Measurements from ENCODE around the gene SCML2.

Gene SCML2

GRCh38 chrX:18354369-18355223 lies at the start of gene SCML2:
TSS of gene SCML2 (minus strand) at chrX:18354688. CDS start at chrX:18334071, 20,617 bp downstream.
- H3K9me3 ChIP-seq (ENCODE audit: control insufficient read depth, insufficient read depth, low read length) = no peaks in the 10 kb centered on the region
- H3K79me2 ChIP-seq (ENCODE audit: control insufficient read depth, low read length) = no peaks in the 10 kb centered on the region
- H4K20me1 ChIP-seq (ENCODE audit: control insufficient read depth, insufficient read depth, low read depth, low read length) = no peaks in the 10 kb centered on the region
- no peaks in the 10 kb centered on the region for H3K36me3 ChIP-seq (ENCODE audit: control insufficient read depth, low read length)
- no peaks in the 10 kb centered on the region for H3K27me3 ChIP-seq (ENCODE audit: control insufficient read depth, low read length)
- H3K4me3 ChIP-seq (ENCODE audit: low read length) = no peak within 1 kb of the TSS
- no peaks in the 10 kb centered on the region for H3K4me1 ChIP-seq (ENCODE audit: control insufficient read depth, low read length)
- H3K9me2 ChIP-seq (replicated peaks; ENCODE audit: control insufficient read depth, low read length) = no peaks in the 10 kb centered on the region
- H3F3A ChIP-seq (ENCODE audit: control insufficient read depth, insufficient read depth) = no peaks in the 10 kb centered on the region
- no peak for TF ChIP-seq EZH2phosphoT487 (IDR thresholded peaks at IDR 0.05; ENCODE audit: borderline replicate concordance, low read length)
- TF ChIP-seq CTCF (IDR thresholded peaks at IDR 0.05; ENCODE audit: low read depth, low read length, poor library complexity, severe bottlenecking) = no peak
- H3K27ac ChIP-seq (ENCODE audit: low read depth, low read length) = no peak within 1 kb of the TSS
- no peak within 1 kb of the TSS for H3K4me2 ChIP-seq (ENCODE audit: low read length)

GRCh38 chrX:18401848-18402213 lies 47.3 kb upstream of the SCML2 start:
- Histone ChIP-seq H3K36me3 (ENCODE audit: control insufficient read depth, low read length) (no peaks in the 10 kb centered on the region), H3K79me2 (ENCODE audit: control insufficient read depth, low read length) (no peaks in the 10 kb centered on the region)

GRCh38 chrX:18394477-18394876 lies 40.0 kb upstream of the SCML2 start:
- no peaks in the 10 kb centered on the region for H3K79me2 ChIP-seq (ENCODE audit: control insufficient read depth, low read length)
- H3K4me3 ChIP-seq (ENCODE audit: low read length) = no peak overlapping the region

More at GRCh38 chrX:18401848-18402213, 47.3 kb upstream of the SCML2 start:
- Histone ChIP-seq H3K9me2 (replicated peaks; ENCODE audit: control insufficient read depth, low read length) (no peaks in the 10 kb centered on the region), H3K27ac (ENCODE audit: low read depth, low read length) (no peak overlapping the region), H3K4me1 (ENCODE audit: control insufficient read depth, low read length) (no peaks in the 10 kb centered on the region), H3K27me3 (ENCODE audit: control insufficient read depth, low read length) (no peaks in the 10 kb centered on the region), H3K4me2 (ENCODE audit: low read length) (no peak overlapping the region), H3K4me3 (ENCODE audit: low read length) (no peak overlapping the region), H3F3A (ENCODE audit: control insufficient read depth, insufficient read depth) (no peaks in the 10 kb centered on the region), H4K20me1 (ENCODE audit: control insufficient read depth, insufficient read depth, low read depth, low read length) (no peaks in the 10 kb centered on the region), H3K9me3 (ENCODE audit: control insufficient read depth, insufficient read depth, low read length) (no peaks in the 10 kb centered on the region)
- no peak for TF ChIP-seq EZH2phosphoT487 (IDR thresholded peaks at IDR 0.05; ENCODE audit: borderline replicate concordance, low read length)
- no peak for TF ChIP-seq CTCF (IDR thresholded peaks at IDR 0.05; ENCODE audit: low read depth, low read length, poor library complexity, severe bottlenecking)

More at GRCh38 chrX:18394477-18394876, 40.0 kb upstream of the SCML2 start:
- H4K20me1 ChIP-seq (ENCODE audit: control insufficient read depth, insufficient read depth, low read depth, low read length) = no peaks in the 10 kb centered on the region
- H3F3A ChIP-seq (ENCODE audit: control insufficient read depth, insufficient read depth) = no peaks in the 10 kb centered on the region
- no peaks in the 10 kb centered on the region for H3K27me3 ChIP-seq (ENCODE audit: control insufficient read depth, low read length)
- H3K9me2 ChIP-seq (replicated peaks; ENCODE audit: control insufficient read depth, low read length) = no peaks in the 10 kb centered on the region
- TF ChIP-seq CTCF (IDR thresholded peaks at IDR 0.05; ENCODE audit: low read depth, low read length, poor library complexity, severe bottlenecking) (no peak), EZH2phosphoT487 (IDR thresholded peaks at IDR 0.05; ENCODE audit: borderline replicate concordance, low read length) (no peak)
- no peaks in the 10 kb centered on the region for H3K36me3 ChIP-seq (ENCODE audit: control insufficient read depth, low read length)
- no peaks in the 10 kb centered on the region for H3K4me1 ChIP-seq (ENCODE audit: control insufficient read depth, low read length)
- H3K27ac ChIP-seq (ENCODE audit: low read depth, low read length) = no peak overlapping the region
- no peak overlapping the region for H3K4me2 ChIP-seq (ENCODE audit: low read length)
- H3K9me3 ChIP-seq (ENCODE audit: control insufficient read depth, insufficient read depth, low read length) = no peaks in the 10 kb centered on the region

Measured in DOHH2 (cell line).